GM12878 (cell line): Measurements from ENCODE around the gene RFLNA. TPM values are rescaled to one million over a fixed set of nuclear protein-coding genes. Genes with fewer than 3 reads are reported as not detected.

Experiments
- ATAC-seq: fragments of 200-7000 bp; cut with Tn5 transposase; 3 replicates; pipeline ENCODE4 v1.9.1; 2020; ENCODE audit warnings: mild to moderate bottlenecking, moderate library complexity
- BruUV-seq: library from RNA; stranded (reverse); fragments of 400-500 nt; replicated peaks from 2 replicates; lab custom pipeline; 2021; lab: Mats Ljungman, UMichigan
- CTCF ChIA-PET: fragments of 300-600 bp; sonication (Branson Sonifier 250); formaldehyde crosslinking; extraction: SDS; loops from one replicate; lab custom pipeline; 2021; ENCODE audit warnings: inconsistent platforms; lab: Yijun Ruan, JAX
- POLR2A ChIA-PET: fragments of 350-600 bp; formaldehyde crosslinking; extraction: SDS; loops from one replicate; lab custom pipeline; 2021; ENCODE audit warnings: inconsistent platforms; lab: Charles Lee
- RAD21 ChIA-PET: fragments of 300-600 bp; sonication (Branson Sonifier 250); formaldehyde crosslinking; loops from one replicate; lab custom pipeline; 2023; ENCODE audit warnings: antibody characterized with exemption; ENCODE audit not compliant: unreplicated experiment; lab: Charles Lee
- SMC1A ChIA-PET: fragments of 300-600 bp; sonication (Branson Sonifier 250); formaldehyde crosslinking; loops from one replicate; lab custom pipeline; 2023; ENCODE audit not compliant: unreplicated experiment, uncharacterized antibody; lab: Charles Lee
- DNase-seq: peaks from one replicate; pipeline ENCODE4 v3.0.0-alpha.2; 2011; ENCODE audit warnings: low read depth, low spot score
- FAIRE-seq: peaks from 3 replicates; lab custom pipeline; 2011; peaks lifted over from hg19 to GRCh38; lab: Jason Lieb, UNC
- H2AFZ ChIP-seq: 2 replicates; pipeline ENCODE4 v1.6.0; 2011; ENCODE audit warnings: low read depth, low read length, control low read depth; ENCODE audit not compliant: control insufficient read depth
- H3K27ac ChIP-seq: 2 replicates; pipeline ENCODE4 v1.5.1; 2011; ENCODE audit warnings: control low read depth; ENCODE audit not compliant: control insufficient read depth, insufficient read depth
- H3K27me3 ChIP-seq, 2 experiments: replicated peaks in 1 of 2; 2 replicates each; pipeline versions ENCODE4 v1.6.0 to v1.6.1; 2011; ENCODE audit warnings: low read length in 1 of 2; ENCODE audit not compliant: control insufficient read depth in 2 of 2, insufficient read depth in 2 of 2
- H3K36me3 ChIP-seq, 2 experiments: 2 replicates each; pipeline ENCODE4 v1.5.1; 2011; ENCODE audit warnings: low read length in 1 of 2; ENCODE audit not compliant: control insufficient read depth in 2 of 2, insufficient read depth in 2 of 2
- H3K4me1 ChIP-seq: 2 replicates; pipeline ENCODE4 v1.6.1; 2011; ENCODE audit warnings: mild to moderate bottlenecking, low read length, moderate library complexity, mixed read lengths; ENCODE audit not compliant: control insufficient read depth, insufficient read depth
- H3K4me2 ChIP-seq: 2 replicates; pipeline ENCODE4 v1.6.0; 2011; ENCODE audit warnings: control low read depth; ENCODE audit not compliant: control insufficient read depth, insufficient read depth
- H3K4me3 ChIP-seq: fragments of 200-600 bp; sonication (generic); 2 replicates; pipeline ENCODE4 v1.5.1; 2016
- H3K79me2 ChIP-seq: 2 replicates; pipeline ENCODE4 v1.6.0; 2011; ENCODE audit warnings: low read length; ENCODE audit not compliant: control insufficient read depth, insufficient read depth
- H3K9ac ChIP-seq: 2 replicates; pipeline ENCODE4 v1.8.0; 2011; ENCODE audit warnings: low read length, control low read depth, mixed read lengths; ENCODE audit not compliant: control insufficient read depth, insufficient read depth
- H3K9me3 ChIP-seq: replicated peaks from 3 replicates; pipeline ENCODE4 v1.5.1; 2011; ENCODE audit warnings: mild to moderate bottlenecking, low read length; ENCODE audit not compliant: control insufficient read depth, insufficient read depth
- H4K20me1 ChIP-seq: 2 replicates; pipeline ENCODE4 v1.6.0; 2011; ENCODE audit not compliant: control insufficient read depth, insufficient read depth
- BCLAF1 ChIP-seq: fragments of 450-650 bp; IDR thresholded peaks from 2 replicates; pipeline ENCODE4 v1.6.1; 2017; ENCODE audit warnings: antibody characterized with exemption, mild to moderate bottlenecking, moderate library complexity
- PAX8 ChIP-seq: fragments of 450-650 bp; IDR thresholded peaks from 2 replicates; pipeline ENCODE4 v1.6.1; 2017; ENCODE audit warnings: mild to moderate bottlenecking, moderate library complexity
- POLR2A ChIP-seq: IDR thresholded peaks from 2 replicates; pipeline ENCODE4 v1.6.1; 2011; ENCODE audit warnings: low read depth, mild to moderate bottlenecking, low read length
- POLR2AphosphoS2 ChIP-seq: IDR thresholded peaks from 2 replicates; pipeline ENCODE4 v1.6.1; 2011; ENCODE audit warnings: low read depth, mild to moderate bottlenecking, low read length, improper control_type of control experiment, moderate library complexity
- STAT3 ChIP-seq: IDR thresholded peaks from 2 replicates; pipeline ENCODE4 v1.6.1; 2011; ENCODE audit warnings: low read depth, low read length, improper control_type of control experiment
- ZBTB33 ChIP-seq: fragments of 450-650 bp; IDR thresholded peaks from 2 replicates; pipeline ENCODE4 v1.6.1; 2017; ENCODE audit warnings: mild to moderate bottlenecking
- ZBTB40 ChIP-seq: fragments of 450-650 bp; IDR thresholded peaks from 2 replicates; pipeline ENCODE4 v1.6.1; 2016; ENCODE audit warnings: mild to moderate bottlenecking, moderate library complexity, borderline replicate concordance
- WGBS: methylation state at CpG from one replicate; pipeline ENCODE4 v1.1.6; 2016; ENCODE audit warnings: low lambda C conversion rate; ENCODE audit not compliant: insufficient replicate concordance, insufficient coverage; ENCODE audit errors: missing lambda C conversion rate; 5-methylcytosine and 5-hydroxymethylcytosine counted together
- in situ Hi-C: fragments of 300-500 bp; cut with MboI; formaldehyde crosslinking; loops from 9 replicates; pipeline ENCODE4 v1.14.3; 2018; ENCODE audit warnings: mixed read lengths
- intact Hi-C: fragments of 100-400 bp; cut with micrococcal nuclease; formaldehyde crosslinking; loops from one replicate; pipeline ENCODE4 v1.14.2; 2022; ENCODE audit not compliant: unreplicated experiment
- polyA plus RNA-seq, 11 experiments: library from polyadenylated mRNA; depleted of rRNA in 4 of 11; unstranded in 6 of 11; stranded (reverse) in 5 of 11; fragments of >200 nt; fragmentation: Nextera tagmentation in 4 of 11; fragmentation: Illumina TruSeq in 1 of 11; extraction: Ambion mirVana in 4 of 11; extraction: Trizol in 1 of 11; gene quantifications; 1 replicate in 1 of 11; 2 replicates in 10 of 11; pipeline versions ENCODE4 v1.2.1 to v1.2.3, GENCODE V29; 2011 to 2016; ENCODE audit warnings: inconsistent platforms in 2 of 11, missing spikeins in 2 of 11, low read depth in 1 of 11
- total RNA-seq, 4 experiments: library from RNA; depleted of rRNA in 3 of 4; stranded (reverse); fragments of >200 nt in 3 of 4; fragmentation: Illumina TruSeq in 1 of 4; extraction: Trizol in 1 of 4; gene quantifications; 2 replicates each; pipeline versions ENCODE4 v1.2.1 to v1.2.3, GENCODE V29; 2013 to 2021

Gene RFLNA
- total and polyA plus RNA-seq, 10 of the 15 experiments (the other 5 are each of a cell fraction or from before 2014, with no cell fraction given): 0.08 TPM; not detected in 9

GRCh38 chr12:124324803-124325705, 30.2 kb downstream of the RFLNA start (continued):
- no peak for TF ChIP-seq STAT3
- TF ChIP-seq PAX8: no peak

GRCh38 chr12:124326104-124326503, 31.2 kb downstream of the RFLNA start:
- H3K79me2 ChIP-seq: no peaks in the 10 kb centered on the region
- in situ Hi-C loops: no loop called here
- H3K4me2 ChIP-seq: no peak overlapping the region
- H3K27me3 ChIP-seq: no peaks in the 10 kb centered on the region
- H3K36me3 ChIP-seq: peaks cover 7 to 20% of the 10 kb centered on the region in 2 experiments
- BruUV-seq: no TSS peak
- no peak overlapping the region for H3K9ac ChIP-seq
- TF ChIP-seq ZBTB40 (no peak), BCLAF1 (no peak), POLR2AphosphoS2 (no peak), ZBTB33 (no peak), POLR2A (peak; percentile 33; the same call in 1 of the 2 replicates)
- TF ChIP-seq, all 136 proteins: peak for 1
- ATAC-seq: no peak
- H2AFZ ChIP-seq: no peak overlapping the region
- ChIA-PET POLR2A (no interaction called here), CTCF (no interaction called here), SMC1A (no interaction called here), RAD21 (no interaction called here)
- no peaks in the 10 kb centered on the region for H3K4me1 ChIP-seq
- no peak overlapping the region for H3K4me3 ChIP-seq
- 94% methylated on average over 23 of the region's 23 CpGs for WGBS
- intact Hi-C loops: no loop called here
- FAIRE-seq: no peak
- no peaks in the 10 kb centered on the region for H4K20me1 ChIP-seq
- DNase-seq: no peak
- H3K27ac ChIP-seq: no peak overlapping the region
- H3K9me3 ChIP-seq: peaks cover 18% of the 10 kb centered on the region
